ACC112 (cell line): ENCODE data around the gene METTL6.

Experiments used
- H2AFZ ChIP-seq: fragments of 200-600 bp; sonication (generic); one replicate; pipeline ENCODE4 v1.6.0; 2017; ENCODE audit warnings: antibody characterized with exemption, low read length; ENCODE audit not compliant: unreplicated experiment
- H3K27ac ChIP-seq: fragments of 200-600 bp; sonication (generic); 2 replicates; pipeline ENCODE4 v1.5.1; 2014; ENCODE audit warnings: low read depth, mild to moderate bottlenecking, antibody characterized with exemption, low read length, moderate library complexity
- H3K27me3 ChIP-seq: fragments of 200-600 bp; sonication (generic); 2 replicates; pipeline ENCODE4 v1.6.1; 2014; ENCODE audit warnings: mild to moderate bottlenecking, antibody characterized with exemption, low read length, moderate library complexity, mixed read lengths; ENCODE audit not compliant: insufficient read depth
- H3K36me3 ChIP-seq: fragments of 200-600 bp; sonication (generic); 2 replicates; pipeline ENCODE4 v1.6.1; 2016; ENCODE audit warnings: mild to moderate bottlenecking, antibody characterized with exemption, low read length, moderate library complexity, mixed read lengths; ENCODE audit not compliant: insufficient read depth
- H3K4me1 ChIP-seq: fragments of 200-600 bp; sonication (generic); one replicate; pipeline ENCODE4 v1.6.1; 2016; ENCODE audit warnings: low read length, mixed read lengths; ENCODE audit not compliant: insufficient read depth, unreplicated experiment, control insufficient read depth
- H3K4me3 ChIP-seq: fragments of 200-600 bp; sonication (generic); 2 replicates; pipeline ENCODE4 v1.5.1; 2014; ENCODE audit warnings: mild to moderate bottlenecking, low read depth, low read length
- H3K79me2 ChIP-seq: fragments of 200-600 bp; sonication (generic); one replicate; pipeline ENCODE4 v1.6.0; 2016; ENCODE audit warnings: low read length; ENCODE audit not compliant: control insufficient read depth, unreplicated experiment, insufficient read depth

Gene METTL6

DNA sequence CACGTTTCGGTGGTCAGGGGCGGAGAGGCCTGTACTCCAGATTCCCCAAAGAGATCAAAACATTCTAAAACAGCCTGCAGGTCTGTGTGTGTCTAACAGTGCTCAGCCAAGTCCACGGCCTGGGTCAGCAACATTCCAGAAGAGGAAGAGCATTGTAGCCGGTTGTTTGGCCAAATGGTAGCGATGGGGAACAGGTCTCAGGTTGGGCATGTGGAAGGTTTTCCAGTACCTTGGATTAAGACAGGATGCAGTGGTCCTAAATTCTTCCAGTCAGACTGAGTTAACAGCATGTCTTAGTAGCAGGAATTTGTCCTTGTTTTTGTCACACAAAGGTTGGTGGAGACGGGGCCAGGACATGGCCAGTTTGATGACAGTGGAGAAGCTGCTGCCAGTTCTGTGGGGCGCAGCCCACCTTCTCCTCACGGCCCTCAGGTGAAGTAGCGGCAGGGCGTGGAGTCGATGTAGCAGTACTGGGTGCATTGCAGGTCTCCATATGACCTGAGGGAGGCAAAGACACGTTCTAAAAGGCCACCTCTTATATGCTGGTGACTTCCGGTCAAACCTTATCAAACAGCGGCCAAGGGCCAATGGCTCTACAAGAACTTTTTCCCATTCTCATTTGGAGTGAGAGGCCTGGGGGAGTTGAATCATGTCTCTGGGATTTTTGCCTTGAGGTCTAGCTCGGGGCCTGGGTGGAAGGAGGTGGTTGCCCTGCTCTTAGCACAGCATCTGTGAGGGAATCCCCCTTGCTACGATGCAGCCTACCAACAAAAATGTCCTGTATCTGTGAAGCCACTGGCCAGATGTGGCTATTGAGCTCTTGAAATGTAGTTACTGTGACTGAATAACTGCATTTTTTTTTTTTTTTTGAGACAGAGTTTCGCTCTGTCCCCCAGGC lies 24.1 kb upstream of the METTL6 start:
- no peak overlapping the region for H3K27ac ChIP-seq
- H3K36me3 ChIP-seq = no peaks in the 10 kb centered on the region
- no peaks in the 10 kb centered on the region for H3K4me1 ChIP-seq
- H2AFZ ChIP-seq = no peak overlapping the region
- no peaks in the 10 kb centered on the region for H3K79me2 ChIP-seq
- no peak overlapping the region for H3K4me3 ChIP-seq
- no peaks in the 10 kb centered on the region for H3K27me3 ChIP-seq

DNA sequence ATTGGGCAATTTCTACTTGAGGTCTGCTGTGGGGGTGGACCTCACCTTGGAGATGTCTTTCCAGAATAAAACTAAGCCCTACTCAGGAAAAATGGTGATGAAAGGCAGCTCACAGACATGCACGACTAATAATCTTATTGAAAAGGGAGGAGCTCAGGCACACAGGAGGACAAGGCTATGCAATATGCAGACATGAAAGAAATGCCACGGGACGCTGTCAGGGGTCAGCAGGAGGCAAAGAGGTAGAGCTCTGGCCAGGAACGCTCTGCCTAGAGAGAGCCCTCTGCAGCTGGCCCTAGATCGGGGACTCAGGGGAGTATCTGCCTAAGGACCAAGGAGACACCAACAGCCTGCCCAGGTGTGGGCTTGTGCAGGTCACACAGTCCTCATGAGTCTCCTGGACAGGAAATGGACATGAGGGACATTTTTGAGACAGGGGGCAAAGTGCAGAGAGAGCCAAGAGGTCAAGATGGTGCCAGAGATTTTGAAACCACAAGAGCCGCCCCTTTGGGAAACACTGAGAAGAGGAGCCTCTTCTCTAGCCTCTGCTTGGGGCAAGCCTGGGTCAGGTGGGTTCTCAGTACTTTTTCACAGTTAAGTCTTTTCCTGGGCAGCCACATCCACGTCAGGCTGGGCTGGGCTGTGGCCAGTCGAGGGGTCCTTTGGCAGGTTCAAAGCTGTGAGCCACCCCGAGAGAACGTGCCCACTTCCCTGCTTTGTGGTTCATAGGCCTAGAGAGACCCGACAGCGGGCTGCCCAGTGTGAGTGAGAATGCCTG lies 23.3 kb upstream of the METTL6 start:
- Histone ChIP-seq H3K27ac (no peak overlapping the region), H3K4me1 (no peaks in the 10 kb centered on the region), H2AFZ (no peak overlapping the region), H3K79me2 (no peaks in the 10 kb centered on the region), H3K36me3 (no peaks in the 10 kb centered on the region), H3K27me3 (no peaks in the 10 kb centered on the region), H3K4me3 (no peak overlapping the region)

DNA sequence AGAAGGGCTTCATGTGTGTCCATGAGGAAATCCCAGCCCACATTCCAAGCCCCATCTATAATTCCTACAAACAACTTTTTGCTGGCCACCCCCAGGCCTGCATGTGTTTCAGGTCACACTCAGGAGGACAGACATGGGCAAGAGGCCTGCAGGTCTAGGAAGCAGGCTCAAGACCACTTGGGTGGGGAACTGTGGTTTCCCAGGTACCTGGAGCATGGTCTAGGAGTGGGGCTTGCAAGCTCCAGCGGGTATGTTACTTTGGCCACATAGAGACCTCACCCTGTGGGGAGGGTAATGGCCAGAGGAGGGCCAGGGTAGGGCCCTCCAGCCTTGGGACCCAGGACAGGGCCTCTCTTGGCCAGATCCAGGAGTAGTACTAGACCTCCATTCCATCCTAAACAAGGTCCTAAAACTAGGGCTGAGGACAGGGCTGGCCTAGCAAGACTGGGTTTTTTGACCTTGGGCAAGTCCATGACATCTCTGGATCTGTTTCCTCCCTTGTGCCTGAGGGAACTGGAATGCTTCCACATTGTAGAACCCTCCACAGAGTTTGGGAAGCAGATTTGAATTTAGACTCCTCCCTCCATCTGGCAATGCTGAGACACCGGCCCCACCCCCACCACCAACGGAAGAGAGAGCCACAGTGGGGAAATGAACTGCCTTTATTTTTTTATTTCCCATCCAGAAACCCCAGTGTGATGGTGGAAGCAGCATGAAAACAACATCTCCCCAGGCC lies 22.3 kb upstream of the METTL6 start:
- H3K27me3 ChIP-seq = no peaks in the 10 kb centered on the region
- no peak overlapping the region for H3K4me3 ChIP-seq
- no peak overlapping the region for H3K27ac ChIP-seq
- no peaks in the 10 kb centered on the region for H3K79me2 ChIP-seq
- H3K4me1 ChIP-seq = no peaks in the 10 kb centered on the region
- H3K36me3 ChIP-seq = no peaks in the 10 kb centered on the region
- H2AFZ ChIP-seq = no peak overlapping the region

DNA sequence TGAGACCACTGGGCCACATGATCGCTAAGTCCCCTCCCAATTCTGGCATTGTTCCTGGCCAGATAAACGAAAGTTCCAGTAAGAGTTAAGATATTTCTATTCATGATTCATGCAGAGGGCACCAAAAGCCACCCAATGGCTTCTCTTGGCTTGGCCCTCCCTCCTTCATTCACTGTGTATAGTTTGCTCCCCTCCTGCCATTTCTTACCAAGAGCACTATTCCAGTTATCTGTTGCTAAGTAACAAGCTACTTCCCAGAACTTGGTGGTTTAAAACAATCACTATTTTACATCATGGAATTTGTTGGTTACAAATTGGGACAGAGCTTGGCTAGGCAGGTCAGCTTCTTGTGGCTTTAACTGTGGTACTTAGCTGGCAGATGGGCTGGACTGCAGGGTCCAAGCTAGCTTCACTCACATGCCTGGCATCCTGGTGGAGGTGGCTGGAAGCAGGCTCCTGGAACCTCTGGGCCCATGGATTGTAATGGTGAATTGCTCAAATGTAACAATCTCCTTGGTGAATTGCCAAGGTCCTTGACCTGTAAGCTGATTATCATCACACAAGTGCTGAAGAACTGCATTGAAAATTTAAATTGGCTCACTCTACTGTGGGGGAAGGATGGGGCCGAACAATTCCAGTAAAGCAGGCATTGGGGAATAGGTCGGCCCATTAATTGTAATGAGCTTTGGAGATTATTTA lies 16.6 kb upstream of the METTL6 start:
- H3K36me3 ChIP-seq = peaks cover 30% of the 10 kb centered on the region
- H3K4me3 ChIP-seq = no peak overlapping the region
- H3K27me3 ChIP-seq = no peaks in the 10 kb centered on the region
- peaks cover 41% of the 10 kb centered on the region for H3K4me1 ChIP-seq
- no peaks in the 10 kb centered on the region for H3K79me2 ChIP-seq
- no peak overlapping the region for H2AFZ ChIP-seq
- H3K27ac ChIP-seq = peak overlapping the region; percentile 40; the same call in 1 of the 2 replicates

DNA sequence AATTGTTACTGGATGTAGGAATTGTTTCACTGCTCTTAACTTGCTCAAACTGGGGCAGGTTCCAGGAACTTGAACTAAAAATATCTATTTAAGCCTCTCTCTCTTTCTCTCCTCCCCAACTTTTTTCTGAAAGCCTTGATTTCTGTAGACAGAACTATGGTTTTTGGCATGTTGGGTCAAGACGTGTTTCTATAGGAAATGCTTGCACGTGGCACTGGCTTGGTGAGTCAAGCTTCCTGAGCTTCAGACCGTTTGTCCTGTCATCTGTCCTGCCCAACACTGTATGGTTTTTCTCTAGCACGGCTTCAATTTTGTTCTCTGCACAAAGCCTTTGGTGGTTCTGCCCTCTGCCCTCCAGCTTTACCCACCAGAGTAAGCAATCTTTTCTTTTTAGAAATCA lies 13.5 kb upstream of the METTL6 start:
- Histone ChIP-seq H3K27ac (peak overlapping the region; percentile 87), H3K4me1 (peaks cover 51% of the 10 kb centered on the region), H3K4me3 (no peak overlapping the region), H2AFZ (no peak overlapping the region), H3K79me2 (no peaks in the 10 kb centered on the region), H3K36me3 (peaks cover 33% of the 10 kb centered on the region), H3K27me3 (no peaks in the 10 kb centered on the region)

DNA sequence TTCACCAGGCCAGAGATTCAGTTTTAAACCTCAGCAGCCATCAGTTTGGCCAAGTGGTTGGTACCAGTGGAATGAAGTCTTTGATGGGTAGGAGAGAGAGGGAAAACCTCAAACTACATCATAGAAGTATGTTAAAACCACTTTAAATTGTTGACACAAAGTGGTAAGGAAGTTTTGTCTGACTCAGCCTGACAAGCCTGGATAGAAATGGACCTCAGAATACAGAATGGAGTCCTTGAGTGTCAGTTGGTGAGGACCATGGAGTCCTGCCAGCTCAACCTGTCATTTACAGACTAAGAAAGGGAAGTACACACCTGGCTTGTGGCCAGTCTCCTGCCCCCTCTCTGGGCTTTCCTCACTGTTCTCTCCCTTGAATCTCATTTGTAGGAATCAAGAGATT lies 12.1 kb upstream of the METTL6 start:
- H3K27me3 ChIP-seq = no peaks in the 10 kb centered on the region
- peaks cover 50% of the 10 kb centered on the region for H3K4me1 ChIP-seq
- H2AFZ ChIP-seq = no peak overlapping the region
- H3K36me3 ChIP-seq = peaks cover 39% of the 10 kb centered on the region
- H3K79me2 ChIP-seq = no peaks in the 10 kb centered on the region
- H3K27ac ChIP-seq = peak overlapping the region; percentile 87
- H3K4me3 ChIP-seq = 0 out of 2 replicates have a peak overlapping the region, but pooled peaks have one; percentile 2

DNA sequence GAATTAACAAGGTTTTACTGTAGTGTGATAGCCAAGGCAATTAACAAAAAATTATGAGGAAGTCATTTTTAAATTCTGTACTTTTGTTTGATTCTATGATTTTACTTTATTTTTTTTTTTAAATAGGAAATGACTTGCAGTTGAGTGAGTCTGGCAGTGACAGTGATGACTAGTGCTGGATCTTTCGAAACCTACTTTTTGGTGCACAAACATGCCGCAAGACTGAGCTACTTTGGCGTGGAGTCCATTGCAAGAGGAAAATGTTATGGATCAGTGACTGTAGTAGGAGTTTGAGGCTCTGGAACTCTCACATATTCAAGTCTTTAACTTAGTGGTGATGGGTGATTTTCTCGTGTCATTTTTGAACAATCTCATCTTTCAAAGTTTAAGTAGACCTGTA lies 11.6 kb upstream of the METTL6 start:
- Histone ChIP-seq H3K4me3 (0 out of 2 replicates have a peak overlapping the region, but pooled peaks have one; percentile 2), H3K79me2 (peaks cover under 1% of the 10 kb centered on the region), H3K36me3 (peaks cover 43% of the 10 kb centered on the region), H3K4me1 (peaks cover 45% of the 10 kb centered on the region), H2AFZ (no peak overlapping the region), H3K27me3 (no peaks in the 10 kb centered on the region), H3K27ac (peak overlapping the region; percentile 87)

DNA sequence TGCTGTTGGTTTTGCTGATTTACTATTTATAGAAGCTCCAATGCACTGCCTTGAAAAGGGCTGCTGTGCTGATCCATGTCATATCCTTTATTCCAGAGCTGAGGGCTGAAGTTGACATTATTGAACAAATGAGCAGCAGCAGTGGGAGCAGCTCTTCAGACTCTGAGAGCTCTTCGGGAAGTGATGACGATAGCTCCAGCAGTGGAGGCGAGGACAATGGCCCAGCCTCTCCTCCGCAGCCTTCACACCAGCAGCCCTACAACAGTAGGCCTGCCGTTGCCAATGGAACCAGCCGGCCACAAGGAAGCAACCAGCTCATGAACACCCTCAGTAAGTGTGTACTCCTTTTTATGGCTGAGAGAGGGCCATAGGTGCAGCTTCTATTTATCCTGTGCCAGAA lies 8.9 kb upstream of the METTL6 start:
- no peak overlapping the region for H3K4me3 ChIP-seq
- H3K27ac ChIP-seq = no peak overlapping the region
- no peak overlapping the region for H2AFZ ChIP-seq
- H3K36me3 ChIP-seq = peaks cover 36% of the 10 kb centered on the region
- peaks cover 30% of the 10 kb centered on the region for H3K4me1 ChIP-seq
- no peaks in the 10 kb centered on the region for H3K27me3 ChIP-seq
- H3K79me2 ChIP-seq = peaks cover 7% of the 10 kb centered on the region

DNA sequence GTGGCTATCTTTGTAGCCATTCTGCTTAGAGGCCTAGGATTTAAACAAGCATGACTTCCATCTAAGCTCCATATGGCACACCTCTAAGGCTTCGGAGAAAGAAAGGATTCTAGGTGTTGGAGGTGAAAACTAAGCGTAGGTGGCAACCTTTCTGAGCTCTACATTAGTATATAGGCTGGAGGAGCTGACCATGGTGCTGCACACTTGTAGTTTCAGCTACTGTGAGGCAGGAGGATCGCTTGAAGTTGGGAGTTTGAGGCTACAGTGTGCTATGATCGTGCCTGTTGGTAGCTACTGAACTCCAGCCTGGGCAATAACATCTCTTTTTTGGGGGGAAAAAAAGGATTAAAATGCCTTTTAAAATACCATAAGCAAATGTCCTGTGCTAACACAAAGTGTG lies 7.4 kb upstream of the METTL6 start:
- Histone ChIP-seq H3K27me3 (no peaks in the 10 kb centered on the region), H2AFZ (no peak overlapping the region), H3K4me3 (no peak overlapping the region), H3K4me1 (peaks cover 17% of the 10 kb centered on the region), H3K27ac (no peak overlapping the region), H3K79me2 (peaks cover 18% of the 10 kb centered on the region), H3K36me3 (peaks cover 29% of the 10 kb centered on the region)

DNA sequence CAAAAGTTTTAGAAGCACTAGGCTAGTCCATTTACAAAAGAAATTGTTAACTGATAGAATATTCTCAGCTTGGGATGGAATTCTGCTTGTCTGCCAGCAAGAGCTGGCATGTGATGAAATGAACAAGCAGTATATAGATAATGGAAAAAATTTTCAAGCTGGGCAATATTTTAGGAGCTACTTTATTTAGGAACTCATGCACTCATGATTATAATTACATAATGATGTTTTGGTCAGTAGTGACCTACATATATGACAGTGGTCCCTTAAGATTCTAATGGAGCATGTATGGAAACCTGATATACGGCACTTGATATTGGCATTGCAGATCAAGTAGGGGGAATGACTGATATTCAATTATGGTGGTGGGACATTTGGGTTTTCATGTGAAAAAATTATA lies 6.2 kb upstream of the METTL6 start:
- H2AFZ ChIP-seq = no peak overlapping the region
- H3K79me2 ChIP-seq = peaks cover 30% of the 10 kb centered on the region
- H3K4me1 ChIP-seq = peaks cover 13% of the 10 kb centered on the region
- no peak overlapping the region for H3K27ac ChIP-seq
- peaks cover 27% of the 10 kb centered on the region for H3K36me3 ChIP-seq
- no peaks in the 10 kb centered on the region for H3K27me3 ChIP-seq
- H3K4me3 ChIP-seq = no peak overlapping the region
